ENCODE data around the gene KCNG3.

Gene KCNG3, protein sequence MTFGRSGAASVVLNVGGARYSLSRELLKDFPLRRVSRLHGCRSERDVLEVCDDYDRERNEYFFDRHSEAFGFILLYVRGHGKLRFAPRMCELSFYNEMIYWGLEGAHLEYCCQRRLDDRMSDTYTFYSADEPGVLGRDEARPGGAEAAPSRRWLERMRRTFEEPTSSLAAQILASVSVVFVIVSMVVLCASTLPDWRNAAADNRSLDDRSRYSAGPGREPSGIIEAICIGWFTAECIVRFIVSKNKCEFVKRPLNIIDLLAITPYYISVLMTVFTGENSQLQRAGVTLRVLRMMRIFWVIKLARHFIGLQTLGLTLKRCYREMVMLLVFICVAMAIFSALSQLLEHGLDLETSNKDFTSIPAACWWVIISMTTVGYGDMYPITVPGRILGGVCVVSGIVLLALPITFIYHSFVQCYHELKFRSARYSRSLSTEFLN

DNA sequence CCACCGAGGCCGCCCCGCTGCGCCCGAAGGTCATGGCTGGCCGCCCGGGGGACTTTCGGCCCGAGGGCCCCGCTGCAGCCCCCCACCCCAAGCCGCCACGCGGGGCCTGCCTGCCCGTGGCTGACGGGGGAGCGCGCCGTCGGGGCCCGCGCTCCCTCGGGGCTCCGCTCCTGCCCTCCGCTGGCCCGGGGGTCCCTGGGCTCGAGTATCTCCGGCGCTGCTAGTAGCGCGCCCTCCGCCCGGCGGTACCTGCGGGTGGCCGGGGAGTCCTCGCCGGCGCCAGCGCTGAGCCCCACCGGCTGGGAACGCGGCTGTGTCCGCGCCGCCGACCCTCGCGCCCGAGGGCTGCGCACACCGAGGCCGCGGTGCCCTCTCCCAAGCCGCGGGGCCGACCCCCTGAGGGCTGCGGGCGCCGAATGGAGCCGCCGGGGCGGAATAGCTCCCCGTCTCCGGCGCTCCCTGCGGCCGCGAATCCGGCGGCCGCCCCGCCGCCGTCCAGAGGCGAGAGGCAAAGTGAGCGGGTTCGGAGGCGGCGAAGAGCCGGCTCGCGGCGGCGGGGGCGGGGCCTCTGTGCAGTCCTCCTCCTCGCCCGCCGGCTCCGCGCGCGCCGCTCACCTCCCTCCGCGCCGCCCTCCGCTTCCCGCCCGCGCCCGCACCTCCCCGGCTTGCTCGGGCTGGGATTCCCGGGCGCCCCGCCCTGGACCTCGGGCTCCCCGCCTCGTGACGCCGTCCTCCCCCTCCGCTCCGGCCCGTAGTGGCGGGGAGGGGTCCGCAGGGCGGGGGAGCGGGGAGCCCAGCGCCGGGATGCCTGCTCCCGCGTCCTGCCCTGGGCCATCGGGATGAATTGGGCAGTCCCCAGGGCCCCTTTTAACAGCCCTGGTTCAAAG is at the start of gene KCNG3:
KCNG3 (minus strand) TSS at position 515 of the 887 bp plus-strand sequence; CDS start at position 34, 481 bp downstream.
- peak; percentile 68 for DNase-seq

DNA sequence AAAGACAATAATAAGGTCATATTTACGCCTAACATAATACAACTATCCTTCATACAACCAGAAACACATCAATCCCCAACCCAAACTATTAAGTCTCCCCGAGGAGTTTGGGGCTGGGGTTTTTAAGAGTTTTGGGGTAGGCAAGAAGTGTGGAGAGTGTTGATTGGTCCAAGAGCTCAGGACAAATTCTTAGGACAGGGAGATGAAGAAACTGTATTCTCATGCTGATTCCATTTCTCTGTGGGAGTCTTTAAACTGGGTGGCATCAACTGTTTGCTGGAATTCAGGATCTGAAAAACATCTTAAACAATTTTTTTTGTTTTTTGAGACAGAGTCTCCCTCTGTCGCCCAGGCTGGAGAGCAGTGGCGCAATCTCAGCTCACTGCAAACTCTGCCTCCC is 49.1 kb upstream of the KCNG3 start:
- DNase-seq, result no peak

DNA sequence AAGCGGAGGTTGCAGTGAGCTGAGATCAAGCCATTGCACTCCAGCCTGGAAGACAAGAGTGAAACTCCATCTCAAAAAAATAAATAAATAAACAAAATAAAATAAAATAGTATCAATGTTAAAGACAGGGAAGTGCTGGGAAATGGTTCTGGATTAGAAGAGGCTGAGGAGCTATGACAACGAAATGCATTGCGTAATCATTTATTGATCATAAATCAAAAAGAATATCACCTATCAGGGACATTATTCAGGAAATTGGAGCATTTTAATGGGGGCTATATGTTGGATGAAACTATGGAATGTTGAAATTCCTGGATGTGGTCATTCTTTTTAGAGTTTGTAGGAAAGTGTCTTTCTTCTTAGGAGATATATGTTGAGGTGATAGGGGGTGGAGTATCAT is 43.7 kb upstream of the KCNG3 start:
- no peak for DNase-seq

DNA sequence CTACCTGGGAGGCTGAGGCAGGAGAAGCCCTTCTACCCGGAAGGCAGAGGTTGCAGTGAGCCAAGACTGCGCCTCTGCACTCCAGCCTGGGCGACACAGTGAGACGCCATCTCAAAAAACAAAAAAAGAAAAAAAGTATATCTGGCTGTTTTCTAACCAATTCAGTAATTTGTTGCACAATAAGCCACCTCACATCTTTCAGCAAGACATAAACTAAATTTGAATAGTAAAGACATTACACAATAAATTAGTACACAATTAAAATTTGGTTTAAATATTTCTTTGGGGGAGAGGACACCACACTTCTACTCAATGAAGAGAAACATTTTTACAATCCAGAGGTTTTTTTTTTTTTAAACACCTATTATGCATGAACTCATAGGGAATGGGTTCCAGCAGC is 38.6 kb upstream of the KCNG3 start:
- DNase-seq, result no peak

DNA sequence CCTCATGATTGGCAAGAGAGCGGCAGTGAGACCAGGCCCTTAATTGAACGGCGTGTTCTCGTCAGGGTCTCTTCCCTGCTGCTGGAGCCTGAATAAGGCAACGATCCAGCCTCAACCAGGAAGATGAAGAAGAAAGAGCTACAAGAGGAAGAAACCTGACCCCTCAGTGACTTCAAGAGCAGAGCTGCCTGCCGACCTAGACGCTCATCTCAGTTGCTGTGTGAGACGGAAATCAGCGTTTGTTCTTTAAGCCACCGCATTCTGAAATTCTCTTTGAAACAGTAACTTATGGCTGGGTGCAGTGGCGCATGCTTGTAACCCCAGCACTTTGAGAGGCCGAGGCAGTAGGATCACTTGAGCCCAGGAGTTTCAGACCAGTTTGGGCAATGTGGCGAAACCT is 29.6 kb upstream of the KCNG3 start:
- DNase-seq, result no peak

DNA sequence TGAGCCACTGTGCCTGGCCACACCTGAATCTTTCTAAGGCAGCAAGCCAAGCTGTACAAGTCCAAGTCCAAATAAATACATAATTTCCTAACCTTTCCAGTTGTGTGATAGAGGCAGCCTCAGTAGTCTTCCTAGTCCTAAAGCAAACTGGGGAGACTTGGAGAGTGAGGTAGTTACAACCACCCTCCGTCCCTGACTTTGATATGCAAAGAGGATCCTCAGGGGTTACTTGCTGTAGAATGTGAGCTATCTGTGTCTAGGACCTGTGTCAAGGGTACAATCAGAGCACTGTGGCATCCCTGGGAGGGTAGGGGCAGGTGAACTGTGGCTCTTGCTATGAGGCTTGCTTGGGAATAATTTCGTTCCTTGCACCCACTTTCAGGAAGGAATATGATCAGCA is 28.3 kb upstream of the KCNG3 start:
- DNase-seq, result no peak

DNA sequence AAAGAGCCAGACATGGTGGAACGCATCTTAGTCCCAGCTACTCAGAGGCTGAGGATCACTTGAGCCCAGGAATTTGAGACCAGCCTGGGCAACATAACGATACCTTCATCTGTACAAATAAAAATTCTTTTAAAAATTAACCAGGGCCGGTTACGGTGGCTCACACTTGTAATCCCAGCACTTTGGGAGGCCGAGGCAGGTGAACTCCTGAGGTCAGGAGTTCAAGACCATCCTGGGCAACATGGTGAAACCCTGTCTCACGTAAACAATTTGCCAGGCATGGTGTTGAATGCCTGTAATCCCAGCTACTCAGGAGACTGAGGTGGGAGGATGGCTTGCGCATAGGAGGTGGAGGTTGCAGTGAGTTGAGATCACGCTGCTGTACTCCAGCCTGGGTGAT is 25.8 kb upstream of the KCNG3 start:
- no peak for DNase-seq

DNA sequence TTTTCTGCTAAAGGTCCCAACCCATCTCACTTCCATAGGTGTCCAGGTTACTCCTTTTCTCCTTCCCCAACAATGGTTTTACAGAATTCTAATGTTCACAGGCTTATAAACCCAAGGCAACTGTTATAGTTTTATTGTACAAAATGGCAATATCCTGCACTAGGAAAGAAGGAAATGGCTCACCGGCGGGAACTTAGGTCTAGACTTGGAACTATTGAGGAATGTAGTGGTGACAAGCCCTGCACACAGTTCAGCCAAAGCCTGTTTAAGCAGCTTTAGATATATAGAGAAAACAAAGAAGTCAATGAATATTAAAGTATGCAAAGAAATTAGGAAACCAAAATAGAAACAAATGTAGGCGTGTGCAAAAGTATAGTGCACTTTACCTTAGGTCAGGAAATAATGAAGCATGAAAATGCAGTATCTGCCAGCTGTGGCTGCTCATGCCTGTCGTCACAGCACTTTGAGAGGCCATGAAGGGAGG is 22.7 kb upstream of the KCNG3 start:
- DNase-seq, result no peak

DNA sequence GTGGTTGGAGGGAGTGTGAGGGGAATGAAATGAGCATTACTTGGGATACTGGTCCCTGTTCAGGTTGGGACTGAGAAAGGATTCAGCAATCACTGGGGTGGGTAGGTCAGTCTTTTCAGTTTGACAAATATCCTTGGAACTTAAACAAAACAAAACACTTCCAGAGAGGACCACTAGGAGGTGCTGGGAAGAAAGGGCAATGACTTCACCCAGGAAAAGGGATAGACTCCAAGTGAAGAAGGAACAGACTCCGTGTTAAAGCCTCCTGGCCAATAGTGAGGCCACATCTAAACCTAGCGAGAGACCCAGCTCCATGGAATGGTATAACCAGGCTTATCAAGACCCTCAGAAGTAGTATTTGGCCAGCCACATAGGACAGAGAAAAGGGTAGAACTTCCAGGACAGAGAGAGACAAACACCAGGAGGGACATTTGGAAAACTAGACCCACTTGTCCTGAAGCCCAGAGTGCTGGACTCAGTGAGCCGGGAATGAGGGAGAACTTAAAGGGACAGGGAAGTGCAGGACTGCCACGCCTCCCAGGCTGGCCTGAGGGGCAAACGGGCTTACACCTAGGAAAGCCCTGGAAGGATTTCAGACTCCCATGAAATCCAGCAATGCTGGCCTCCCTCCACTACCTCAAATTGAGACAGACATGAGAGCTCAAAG is 19.6 kb upstream of the KCNG3 start:
- no peak for DNase-seq

DNA sequence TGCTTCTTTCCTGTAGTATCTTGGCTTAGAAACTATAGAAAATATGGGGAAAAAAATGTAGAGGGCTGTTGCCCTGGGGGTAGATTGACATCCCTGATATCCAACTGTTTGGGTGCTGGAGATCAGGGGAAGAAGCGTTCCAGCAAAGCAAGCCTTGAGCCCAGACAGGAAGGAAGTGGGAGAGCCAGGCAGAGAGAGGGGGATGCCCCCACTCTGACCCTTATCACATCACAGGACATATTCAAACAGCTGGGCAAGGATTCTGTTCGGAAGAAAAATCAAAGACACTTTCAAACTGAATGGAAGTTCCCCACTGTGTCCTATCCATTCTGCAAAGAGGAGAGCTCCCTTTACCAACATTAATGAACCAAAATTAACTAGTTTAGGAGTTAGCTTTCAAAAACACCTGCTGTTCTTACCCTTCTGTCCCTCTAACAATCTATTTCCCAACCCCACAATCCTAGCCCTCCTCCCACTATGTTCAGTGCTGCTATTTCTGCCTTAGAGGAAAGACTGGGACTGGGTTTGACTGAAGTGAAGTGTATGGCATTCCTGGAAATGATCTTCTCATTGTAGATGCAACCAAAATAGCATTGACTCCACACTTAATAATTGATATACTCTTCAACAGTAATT is 16.9 kb upstream of the KCNG3 start:
- DNase-seq, result no peak

DNA sequence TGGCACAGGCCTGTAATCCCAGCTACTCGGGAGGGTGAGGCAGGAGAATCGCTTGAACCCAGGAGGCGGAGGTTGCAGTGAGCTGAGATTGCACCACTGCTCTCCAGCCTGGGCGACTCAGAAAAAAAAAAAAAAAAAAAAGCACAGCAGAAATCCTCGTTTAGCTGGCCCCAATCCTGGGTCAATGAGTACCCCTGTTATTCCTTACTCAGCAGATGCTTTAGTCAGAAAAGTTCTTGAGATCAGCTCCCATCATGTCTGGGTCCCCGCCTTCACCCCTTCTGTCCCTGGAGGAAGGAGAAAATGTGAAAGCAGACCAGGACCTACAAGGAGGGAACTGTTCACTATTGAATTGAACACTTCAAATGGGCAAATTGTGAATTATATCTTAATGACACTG is 16.4 kb upstream of the KCNG3 start:
- DNase-seq, result no peak

DNA sequence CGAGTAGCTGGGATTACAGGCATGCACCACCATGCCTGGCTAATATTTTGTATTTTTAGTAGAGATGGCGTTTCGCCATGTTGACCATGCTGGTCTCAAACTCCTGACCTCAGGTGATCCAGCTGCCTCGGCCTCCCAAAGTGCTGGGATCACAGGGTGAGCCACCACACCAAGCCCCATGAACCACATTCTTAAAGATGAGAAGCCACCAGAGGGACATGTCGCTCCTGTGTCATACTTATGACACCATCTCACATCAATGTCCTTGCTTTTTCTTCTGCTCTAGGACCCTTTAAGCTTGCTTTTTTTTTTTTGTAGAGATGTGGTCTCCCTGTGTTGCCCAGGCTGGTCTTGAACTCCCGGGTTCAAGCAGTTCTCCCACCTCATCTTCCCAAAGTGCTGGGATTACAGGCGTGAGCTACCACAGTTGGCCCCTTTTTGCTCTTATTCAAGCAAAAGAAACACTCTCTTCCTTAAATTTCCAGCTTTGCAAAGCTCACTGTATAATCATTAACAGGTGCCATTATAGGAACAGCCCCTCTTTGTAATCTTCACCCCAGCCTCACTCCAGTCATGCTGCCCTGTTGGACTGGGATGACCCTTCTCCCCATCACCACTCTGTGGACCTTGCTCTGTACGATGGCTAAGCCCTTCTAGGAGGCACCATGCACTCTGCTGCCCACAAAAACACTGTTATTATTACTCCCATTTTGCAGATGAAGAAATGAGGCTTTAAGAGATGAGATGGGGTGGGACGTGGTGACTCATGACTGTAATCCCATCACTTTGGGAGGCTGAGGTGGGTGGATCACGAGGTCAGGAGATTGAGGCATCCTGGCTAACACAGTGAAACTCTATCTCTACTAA is 10.8 kb upstream of the KCNG3 start:
- DNase-seq, result no peak

DNA sequence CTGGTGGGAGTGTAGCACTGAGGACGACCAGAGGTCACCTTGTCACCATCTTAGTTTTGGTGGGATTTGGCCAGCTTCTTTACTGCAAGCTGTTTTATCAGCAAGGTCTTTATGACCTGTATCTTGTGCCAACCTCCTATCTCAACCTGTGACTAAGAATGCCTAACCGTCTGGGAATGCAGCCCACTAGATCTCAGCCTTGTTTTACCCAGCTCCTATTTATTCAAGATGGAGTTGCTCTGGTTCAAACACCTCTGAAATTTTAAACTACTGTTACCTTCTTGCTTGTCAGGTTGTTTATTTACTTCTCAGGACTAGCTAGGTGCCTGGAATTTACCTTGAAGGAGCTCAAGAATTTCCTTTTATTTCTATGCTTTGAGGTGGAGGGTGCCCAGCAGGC is 9.5 kb upstream of the KCNG3 start:
- DNase-seq, result no peak

DNA sequence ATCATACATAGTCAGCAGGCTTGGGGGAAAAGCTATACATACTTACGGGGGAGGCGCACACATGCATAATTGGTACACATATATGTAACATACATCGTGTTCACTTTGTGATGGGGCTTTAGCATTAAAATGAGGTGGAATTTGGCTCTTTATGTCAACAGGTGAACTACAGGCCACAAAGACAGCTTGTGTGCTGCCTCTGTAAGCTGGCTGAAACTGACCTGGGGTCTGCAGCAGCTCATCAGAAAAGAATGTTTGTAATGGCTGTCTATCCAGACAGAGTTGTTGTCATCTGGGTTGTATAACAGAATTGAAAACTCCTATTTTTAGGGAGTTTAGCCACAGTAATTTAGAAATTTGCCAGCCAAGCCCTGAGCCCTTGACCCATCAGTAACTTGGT is 4.7 kb upstream of the KCNG3 start:
- no peak for DNase-seq

DNA sequence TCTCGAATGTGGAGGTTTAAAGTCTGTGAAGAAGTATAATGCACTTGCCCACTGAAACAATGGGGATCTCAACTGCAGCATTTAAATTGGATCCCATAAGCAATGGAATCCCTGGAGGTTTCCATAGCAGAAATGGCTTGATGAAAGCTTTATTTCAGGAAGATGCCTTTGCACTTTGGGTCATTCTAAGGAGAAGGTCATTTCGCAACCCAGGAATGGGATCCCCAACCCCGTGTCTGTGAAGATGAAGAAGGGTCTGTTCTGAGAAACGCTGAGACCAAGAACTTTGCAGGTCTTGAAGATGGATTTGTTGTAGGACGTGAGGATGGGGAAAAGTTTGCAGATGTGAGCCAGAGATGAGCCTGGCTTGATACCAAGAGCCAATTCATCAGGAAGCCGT is 1.8 kb upstream of the KCNG3 start:
- DNase-seq, result no peak

DNA sequence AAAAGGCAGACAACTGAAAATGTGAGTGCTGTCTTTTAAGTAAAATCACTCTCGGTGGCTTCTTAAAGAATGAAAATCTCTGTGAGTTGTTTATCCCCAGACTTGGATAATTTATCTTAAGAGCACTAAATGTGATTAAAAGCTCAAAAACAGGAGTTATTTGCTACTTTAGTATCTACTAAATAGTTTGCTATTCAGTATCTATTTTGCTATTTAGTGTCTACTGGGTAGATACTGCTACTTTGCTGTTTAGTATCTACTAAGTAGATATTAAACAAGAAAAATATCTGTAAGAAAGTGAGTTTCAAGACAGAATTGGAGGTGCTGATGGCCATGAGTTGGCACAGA is 1.4 kb upstream of the KCNG3 start:
- DNase-seq, result no peak

DNA sequence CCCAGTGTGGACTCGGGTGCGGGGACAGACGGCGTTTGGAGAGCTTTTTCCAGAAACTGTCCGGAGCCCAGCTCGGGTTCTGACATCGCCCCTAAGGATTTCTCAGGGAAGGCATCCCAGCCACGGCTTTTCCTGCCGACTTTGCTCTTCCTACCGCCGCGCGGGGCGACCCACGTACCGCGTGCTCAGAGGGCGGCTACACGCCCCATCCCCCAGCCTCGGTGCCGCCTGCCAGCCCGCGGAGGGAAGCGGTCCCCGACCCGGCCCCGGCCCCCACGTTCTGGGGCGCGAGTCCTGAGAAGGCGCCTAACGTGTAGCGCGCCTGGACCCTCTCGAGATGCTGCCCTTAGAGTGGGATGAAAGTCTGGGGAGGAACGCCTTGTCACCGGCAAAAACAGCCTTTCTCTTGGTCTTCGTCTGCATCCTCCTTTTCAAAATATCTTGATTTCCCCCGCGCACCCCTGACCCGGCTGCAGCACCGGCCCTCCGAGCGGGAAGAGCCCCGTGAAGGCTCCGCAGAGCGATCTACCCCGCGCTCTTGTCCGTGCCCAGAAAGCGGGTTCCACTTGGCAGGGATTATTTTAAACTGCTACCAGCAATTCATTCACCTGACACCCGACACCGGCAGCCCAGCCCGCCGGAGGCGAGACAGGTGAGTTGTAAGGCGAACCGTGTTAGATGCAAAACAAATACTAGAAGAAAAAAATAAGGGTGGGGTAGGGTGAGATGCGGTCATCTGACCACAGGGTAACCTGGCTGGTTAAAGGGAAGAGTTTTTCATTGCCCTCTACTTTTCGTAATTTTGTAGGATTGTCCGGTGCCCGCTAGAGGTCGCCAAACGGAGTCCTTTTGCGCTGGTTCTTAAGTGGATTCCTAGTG is 812 bp upstream of the KCNG3 start:
- peak; percentile 82 for DNase-seq

DNA sequence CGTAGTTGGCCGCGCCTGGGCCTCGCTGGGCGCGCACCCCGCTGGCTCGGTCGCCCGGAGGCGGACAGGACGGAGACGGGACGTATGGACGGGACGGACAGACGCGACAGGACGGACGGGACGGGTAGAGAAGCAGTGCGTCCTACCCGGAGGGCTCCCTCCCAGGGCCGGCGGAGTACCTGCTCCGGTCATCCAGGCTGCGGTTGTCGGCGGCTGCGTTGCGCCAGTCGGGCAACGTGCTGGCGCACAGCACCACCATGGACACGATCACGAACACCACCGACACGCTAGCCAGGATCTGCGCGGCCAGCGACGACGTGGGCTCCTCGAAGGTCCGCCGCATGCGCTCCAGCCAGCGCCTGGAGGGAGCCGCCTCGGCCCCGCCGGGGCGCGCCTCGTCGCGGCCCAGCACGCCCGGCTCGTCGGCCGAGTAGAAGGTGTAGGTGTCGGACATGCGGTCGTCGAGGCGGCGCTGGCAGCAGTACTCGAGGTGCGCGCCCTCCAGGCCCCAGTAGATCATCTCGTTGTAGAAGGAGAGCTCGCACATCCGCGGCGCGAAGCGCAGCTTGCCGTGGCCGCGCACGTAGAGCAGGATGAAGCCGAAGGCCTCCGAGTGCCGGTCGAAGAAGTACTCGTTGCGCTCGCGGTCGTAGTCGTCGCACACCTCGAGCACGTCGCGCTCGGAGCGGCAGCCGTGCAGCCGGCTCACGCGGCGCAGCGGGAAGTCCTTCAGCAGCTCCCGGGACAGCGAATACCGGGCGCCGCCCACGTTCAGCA is 903 bp downstream of the KCNG3 start:
- DNase-seq, result no peak

DNA sequence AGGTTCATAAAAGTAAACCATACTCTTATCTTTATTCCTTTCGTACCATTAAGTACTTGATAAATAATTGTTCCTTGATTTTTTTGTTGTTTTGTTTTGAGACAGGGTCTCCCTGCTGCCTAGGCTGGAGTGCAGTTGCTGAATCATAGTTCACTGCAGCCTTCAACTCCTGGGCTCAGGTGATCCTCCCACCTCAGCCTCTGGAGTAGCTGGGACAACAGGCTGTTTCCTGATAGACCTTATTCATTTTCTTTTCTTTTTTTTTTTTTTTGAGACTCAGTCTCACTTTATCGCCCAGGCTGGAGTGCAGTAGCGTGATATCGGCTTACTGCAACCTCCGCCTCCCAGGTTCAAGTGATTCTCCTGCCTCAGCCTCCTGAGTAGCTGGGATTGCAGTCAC is 5.5 kb downstream of the KCNG3 start:
- no peak for DNase-seq

Measured in NCI-H1092 treated with DMSO at 0.1 percent for 48 hours (cell line).